Sigmoid colon (tissue), 7 donors: ENCODE results near the gene LMOD1. TPM values are rescaled to one million over a fixed set of nuclear protein-coding genes. Genes with fewer than 3 reads are reported as not detected.

Source experiments
- DNase-seq: peaks from one replicate; pipeline ENCODE4 v3.0.0-alpha.2; 2019
- H3K27ac ChIP-seq, 4 donors: fragments of 200-600 bp; sonication (generic); one replicate each; pipeline ENCODE4 v1.5.1; 2016 to 2019; ENCODE audit warnings: mild to moderate bottlenecking in 1 of 4
- H3K27me3 ChIP-seq, 3 donors: fragments of 200-600 bp; sonication (generic); one replicate each; pipeline ENCODE4 v1.5.1; 2019; ENCODE audit warnings: mild to moderate bottlenecking in 1 of 3
- H3K36me3 ChIP-seq, 4 donors: fragments of 200-600 bp; sonication (generic); one replicate each; pipeline ENCODE4 v1.5.1; 2016 to 2019
- H3K4me1 ChIP-seq, 4 donors: fragments of 200-600 bp; sonication (generic); one replicate each; pipeline ENCODE4 v1.5.1; 2017 to 2019
- H3K4me3 ChIP-seq, 4 donors: fragments of 200-600 bp; sonication (generic); one replicate each; pipeline ENCODE4 v1.5.1; 2017 to 2019; ENCODE audit warnings: mild to moderate bottlenecking in 2 of 4, moderate library complexity in 1 of 4
- H3K9me3 ChIP-seq, 4 donors: fragments of 200-600 bp in 3 of 4; sonication (generic) in 3 of 4; one replicate each; pipeline versions ENCODE4 v1.5.1 to v1.6.1; 2013 to 2019
- CTCF ChIP-seq, 4 experiments: fragments of 450-650 bp in 3 of 4; fragments of 200-600 bp in 1 of 4; IDR thresholded peaks; one replicate each; pipeline ENCODE4 v1.5.1; 2016 to 2019; ENCODE audit warnings: antibody characterized with exemption in 4 of 4, mild to moderate bottlenecking in 3 of 4, moderate library complexity in 2 of 4
- EP300 ChIP-seq, 4 donors: sonication (generic); formaldehyde crosslinking; IDR thresholded peaks; one replicate each; pipeline ENCODE4 v1.6.1; 2017; ENCODE audit warnings: antibody characterized with exemption in 4 of 4
- POLR2A ChIP-seq, 2 donors: fragments of 450-650 bp; IDR thresholded peaks; one replicate each; pipeline ENCODE4 v1.6.1; 2016; ENCODE audit warnings: antibody characterized with exemption in 2 of 2, mild to moderate bottlenecking in 2 of 2, moderate library complexity in 2 of 2
- POLR2AphosphoS5 ChIP-seq, 4 donors: sonication (generic); formaldehyde crosslinking; IDR thresholded peaks; one replicate each; pipeline ENCODE4 v1.6.1; 2017; ENCODE audit warnings: antibody characterized with exemption in 4 of 4
- WGBS, 2 donors: extraction: QIAGEN DNeasy Blood & Tissue Kit; methylation state at CpG; one replicate each; pipeline ENCODE4 v1.1.7; 2013; 5-methylcytosine and 5-hydroxymethylcytosine counted together
- intact Hi-C: fragments of 100-400 bp; cut with DNase I; formaldehyde crosslinking; loops from one replicate; pipeline ENCODE4 v1.15.1; 2023
- polyA plus RNA-seq, 3 donors: library from polyadenylated mRNA; stranded (reverse); fragments of 200-250 nt; gene quantifications; one replicate each; pipeline ENCODE4 v1.2.3, GENCODE V29; 2013
- total RNA-seq, 4 donors: library from RNA; depleted of rRNA; stranded (reverse); fragments of >200 nt; gene quantifications; one replicate each; pipeline ENCODE4 v1.1.0, GENCODE V29; 2016
- donor health status: healthy with polysubstance abuse.
- donor health status: Bipolar disorder and iron deficiency.
- donor health status: healthy.

Gene LMOD1
- total RNA-seq (1,000 to 10,000 TPM in 1 of 4 donors, 100 to 1,000 TPM in 3; 633 to 1,011 (median 785) TPM), polyA plus RNA-seq (10 to 100 TPM in 2 of 3 donors, 1 to 10 TPM in 1; 4.9 to 75.0 (median 15.6) TPM)

GRCh38 chr1:201946224-201946908, at the start of gene LMOD1:
LMOD1 (minus strand) TSS chr1:201946548; CDS start chr1:201946340, 208 bp downstream.
- peak; percentile 99 for DNase-seq
- Histone ChIP-seq H3K27me3 (no peaks in the 10 kb centered on the region), H3K27ac (peak within 1 kb of the TSS; percentile 91 to 98 (median 92)), H3K9me3 (no peaks in the 10 kb centered on the region), H3K36me3 (peaks cover 3 to 22% (median 6%) of the 10 kb centered on the region in 4 donors), H3K4me1 (peaks cover 0 to 10% (median 8%) of the 10 kb centered on the region in 4 donors), H3K4me3 (peak within 1 kb of the TSS; percentile 73 to 82 (median 76))
- WGBS, 2 donors: 5 to 6% methylated on average over 28 of the region's 28 CpGs
- intact Hi-C loops: loop anchor here (2.0 kb wide), 1 partner anchor 30 kb away; no protein-coding TSS in a partner anchor
- TF ChIP-seq CTCF (IDR thresholded peaks at IDR 0.05) (peak in 2 of 4 experiments; percentile 13 to 23), POLR2AphosphoS5 (IDR thresholded peaks at IDR 0.05) (peak; percentile 96 to 100 (median 99)), EP300 (IDR thresholded peaks at IDR 0.05) (peak in 1 of 4 donors; percentile 42), POLR2A (IDR thresholded peaks at IDR 0.05) (peak; percentile 89 to 97)

- no peak overlapping the region for H3K4me3 ChIP-seq
- intact Hi-C loops: no loop called here
- no peaks in the 10 kb centered on the region for H3K4me1 ChIP-seq
- no peak overlapping the region for H3K27ac ChIP-seq
- 79 to 84% methylated on average over 6 of the region's 6 CpGs for WGBS, 2 donors
- no peak for DNase-seq
- no peaks in the 10 kb centered on the region for H3K9me3 ChIP-seq
- H3K27me3 ChIP-seq: no peaks in the 10 kb centered on the region
- no peak for TF ChIP-seq CTCF (IDR thresholded peaks at IDR 0.05)
- no peak for TF ChIP-seq EP300 (IDR thresholded peaks at IDR 0.05)
- no peak for TF ChIP-seq POLR2AphosphoS5 (IDR thresholded peaks at IDR 0.05)
- TF ChIP-seq POLR2A (IDR thresholded peaks at IDR 0.05): no peak
- H3K36me3 ChIP-seq: peaks cover 15 to 69% (median 40%) of the 10 kb centered on the region in 4 donors
Measured at GRCh38 chr1:201990427-201990826, 44.1 kb upstream of the LMOD1 start.

- DNase-seq: peak; percentile 27
- WGBS, 2 donors: 95 to 97% methylated on average over 10 of the region's 10 CpGs
- Histone ChIP-seq H3K27ac (no peak overlapping the region), H3K36me3 (peaks cover 15 to 62% (median 40%) of the 10 kb centered on the region in 4 donors), H3K4me3 (no peak overlapping the region), H3K9me3 (no peaks in the 10 kb centered on the region), H3K4me1 (no peaks in the 10 kb centered on the region), H3K27me3 (no peaks in the 10 kb centered on the region)
- intact Hi-C loops: loop anchor here (10.0 kb wide), 1 partner anchor 285 kb away; no protein-coding TSS in a partner anchor
- TF ChIP-seq POLR2A (IDR thresholded peaks at IDR 0.05): no peak
- TF ChIP-seq EP300 (IDR thresholded peaks at IDR 0.05): no peak
- no peak for TF ChIP-seq POLR2AphosphoS5 (IDR thresholded peaks at IDR 0.05)
- no peak for TF ChIP-seq CTCF (IDR thresholded peaks at IDR 0.05)
Measured at GRCh38 chr1:201989354-201990128, 43.2 kb upstream of the LMOD1 start.

GRCh38 chr1:201988601-201989000, 42.3 kb upstream of the LMOD1 start:
- TF ChIP-seq CTCF (IDR thresholded peaks at IDR 0.05) (no peak), POLR2AphosphoS5 (IDR thresholded peaks at IDR 0.05) (no peak), POLR2A (IDR thresholded peaks at IDR 0.05) (no peak), EP300 (IDR thresholded peaks at IDR 0.05) (no peak)
- peaks cover 0 to 9% (median 5%) of the 10 kb centered on the region in 4 donors for H3K4me1 ChIP-seq
- 78 to 91% methylated on average over 7 of the region's 7 CpGs for WGBS, 2 donors
- no peaks in the 10 kb centered on the region for H3K9me3 ChIP-seq
- H3K27ac ChIP-seq: no peak overlapping the region
- H3K4me3 ChIP-seq: no peak overlapping the region
- peaks cover 15 to 53% (median 40%) of the 10 kb centered on the region in 4 donors for H3K36me3 ChIP-seq
- intact Hi-C loops: loop anchor here (10.0 kb wide), 1 partner anchor 284 kb away; no protein-coding TSS in a partner anchor
- no peak for DNase-seq
- no peaks in the 10 kb centered on the region for H3K27me3 ChIP-seq
